Superior temporal gyrus (tissue), 1 donor: ENCODE data around the gene ARMC9.

Source experiments
- DNase-seq: peaks from one replicate; pipeline ENCODE4 v3.0.0-alpha.2; 2016; ENCODE audit errors: extremely low spot score

The ARMC9 gene

GRCh38 chr2:231415029-231415428 is 216.6 kb downstream of the ARMC9 start:
- DNase-seq: no peak

GRCh38 chr2:231418820-231419640 is 220.6 kb downstream of the ARMC9 start:
- no peak for DNase-seq

GRCh38 chr2:231421051-231421580 is 222.7 kb downstream of the ARMC9 start:
- no peak for DNase-seq

GRCh38 chr2:231422056-231422455 is 223.6 kb downstream of the ARMC9 start:
- no peak for DNase-seq

- DNase-seq: no peak
These were observed 224.7 kb downstream of the ARMC9 start for GRCh38 chr2:231423176-231423575.
